K562 (cell line): ENCODE results near the gene SLC39A13. TPM values are rescaled to one million over a fixed set of nuclear protein-coding genes. Genes with fewer than 3 reads are reported as not detected.

Source experiments
- ARID2 ChIP-seq: fragments of 450-650 bp; IDR thresholded peaks from 2 replicates; pipeline ENCODE4 v1.6.1; 2017; ENCODE audit warnings: antibody characterized with exemption, mild to moderate bottlenecking
- ATF2 ChIP-seq: sonication (generic); formaldehyde crosslinking; IDR thresholded peaks from 2 replicates; pipeline ENCODE4 v1.8.1; 2022; ENCODE audit warnings: missing genetic modification reagents
- BRCA1 ChIP-seq, 2 experiments: fragments of 450-650 bp in 1 of 2; sonication (generic) in 1 of 2; formaldehyde crosslinking in 1 of 2; IDR thresholded peaks; 2 replicates each; pipeline versions ENCODE4 v1.5.0 to v1.6.1; 2017 to 2020; ENCODE audit warnings: mild to moderate bottlenecking in 1 of 2, missing genetic modification reagents in 1 of 2
- CCAR2 ChIP-seq: fragments of 200-400 bp; formaldehyde crosslinking; IDR thresholded peaks from 2 replicates; pipeline ENCODE4 v1.6.1; 2017; ENCODE audit warnings: mild to moderate bottlenecking, low read depth, low read length
- EWSR1 ChIP-seq: fragments of 450-650 bp; IDR thresholded peaks from 2 replicates; pipeline ENCODE4 v1.6.1; 2018; ENCODE audit warnings: borderline replicate concordance, mild to moderate bottlenecking, low read depth, moderate library complexity; ENCODE audit not compliant: partially characterized antibody
- NR2C2 ChIP-seq, 2 experiments: fragments of 200-800 bp in 1 of 2; sonication (Bioruptor generic) in 1 of 2; sonication (generic) in 1 of 2; formaldehyde crosslinking in 1 of 2; IDR thresholded peaks; 2 replicates each; pipeline versions ENCODE4 v1.6.1 to v1.8.0; 2016 to 2022; ENCODE audit warnings: mild to moderate bottlenecking in 1 of 2, missing compliant biosample characterization in 1 of 2, missing genetic modification characterization in 1 of 2, missing genetic modification reagents in 1 of 2
- RERE ChIP-seq: sonication (generic); formaldehyde crosslinking; IDR thresholded peaks from 2 replicates; pipeline ENCODE4 v1.8.0; 2023; ENCODE audit warnings: missing genetic modification reagents, mild to moderate bottlenecking, borderline replicate concordance
- SIN3A ChIP-seq, 2 experiments: fragments of 150-350 bp in 1 of 2; IDR thresholded peaks; 2 replicates each; pipeline ENCODE4 v1.6.1; 2011 to 2016; ENCODE audit warnings: borderline replicate concordance in 2 of 2, low read depth in 2 of 2, low read length in 2 of 2, mild to moderate bottlenecking in 2 of 2, moderate library complexity in 2 of 2; ENCODE audit not compliant: control insufficient read depth in 1 of 2
- SMAD1 ChIP-seq: fragments of 150-350 bp; IDR thresholded peaks from 2 replicates; pipeline ENCODE4 v1.6.1; 2014; ENCODE audit warnings: low read length, low read depth; ENCODE audit not compliant: partially characterized antibody
- USF2 ChIP-seq: sonication (generic); formaldehyde crosslinking; IDR thresholded peaks from 2 replicates; pipeline ENCODE4 v1.5.0; 2020; ENCODE audit warnings: missing genetic modification reagents
- ZEB2 ChIP-seq: fragments of 450-650 bp; IDR thresholded peaks from 2 replicates; pipeline ENCODE4 v1.6.1; 2016
- ZHX1 ChIP-seq: fragments of 150-350 bp; conservative IDR thresholded peaks from 2 replicates; pipeline ENCODE4 v1.6.1; 2014; ENCODE audit warnings: low read length
- ZNF699 ChIP-seq: fragments of 250-450 bp; sonication (Bioruptor Pico); IDR thresholded peaks from 2 replicates; pipeline ENCODE4 v1.8.0; 2021; ENCODE audit warnings: mild to moderate bottlenecking, moderate library complexity; ENCODE audit not compliant: insufficient replicate concordance
- polyA plus RNA-seq, 8 experiments: library from polyadenylated mRNA; depleted of rRNA in 4 of 8; stranded (reverse) in 5 of 8; unstranded in 3 of 8; fragments of >200 nt; fragmentation: Nextera tagmentation in 2 of 8; fragmentation: Illumina TruSeq in 1 of 8; extraction: Ambion mirVana in 2 of 8; extraction: Trizol in 1 of 8; gene quantifications; 2 replicates each; pipeline versions ENCODE4 v1.2.1 to v1.2.3, GENCODE V29; 2011 to 2014; ENCODE audit warnings: inconsistent platforms in 1 of 8, missing spikeins in 1 of 8
- total RNA-seq, 7 experiments: library from RNA; depleted of rRNA in 6 of 7; stranded (reverse); fragments of >200 nt in 6 of 7; fragmentation: Illumina TruSeq in 2 of 7; extraction: Trizol in 2 of 7; gene quantifications; 2 replicates each; pipeline versions ENCODE4 v1.2.1 to v1.2.3, GENCODE V29; 2011 to 2021; ENCODE audit warnings: low replicate concordance in 1 of 7

Gene SLC39A13
- total and polyA plus RNA-seq, 9 of the 15 experiments (the other 6 are each of a cell fraction or from before 2014, with no cell fraction given), result 0.17 to 15.9 (median 3.2) TPM

GRCh38 chr11:47378010-47378835 lies 30.2 kb upstream of the SLC39A13 start, which contains the start of gene SPI1 (continued):
- TF ChIP-seq RERE (CRISPR knock-in tag) (peak; percentile 85; the same call in 1 of the 2 replicates), USF2 (CRISPR knock-in tag) (no peak), SIN3A (IDR thresholded peaks at IDR 0.05; ENCODE audit: borderline replicate concordance in 2 of 2, control insufficient read depth in 1 of 2, low read depth in 2 of 2, low read length in 2 of 2) (peak in 1 of 2 experiments; percentile 34; a peak in 1 of 4 replicates), ARID2 (0 out of 2 replicates have a peak, but pooled peaks have one; percentile 18), ZNF699 (no peak), BRCA1 (IDR thresholded peaks at IDR 0.05) (no peak), BRCA1 (CRISPR knock-in tag; IDR thresholded peaks at IDR 0.05) (no peak), CCAR2 (no peak), NR2C2 (CRISPR knock-in tag; IDR thresholded peaks at IDR 0.05) (peak; percentile 8; the same call in 1 of the 2 replicates), NR2C2 (tag; IDR thresholded peaks at IDR 0.05) (no peak; the same call in 1 of the 2 replicates), ATF2 (peak; percentile 92), ZHX1 (no peak), EWSR1 (no peak), SMAD1 (peak; percentile 54), ZEB2 (no peak)
